ENCODE results near the gene SLC27A3. TPM values are rescaled to one million over a fixed set of nuclear protein-coding genes. Genes with fewer than 3 reads are reported as not detected.

SLC27A3 gene
- total RNA-seq, 4 donors from 2014 or later: 15.2 to 159 (median 26.2) TPM

GRCh38 chr1:153769221-153769620, 6.0 kb upstream of the SLC27A3 start:
- no peak for DNase-seq
- Histone ChIP-seq H3K9me3 (no peaks in the 10 kb centered on the region), H3K27me3 (no peaks in the 10 kb centered on the region), H3K4me3 (no peak overlapping the region), H3K27ac (peak overlapping the region; percentile 29 to 48 (median 42)), H3K4me1 (peaks cover 0 to 23% (median 17%) of the 10 kb centered on the region in 4 donors), H3K36me3 (peaks cover 0 to 19% (median 6%) of the 10 kb centered on the region in 4 donors)
- 77 to 87% methylated on average over 3 of the region's 3 CpGs for WGBS, 2 donors (ENCODE audit: low coverage in 1 of 2)
- in situ Hi-C loops (cut with MboI; ENCODE audit: low pct_ligation_motif_present in 1 of 4, low pct_unique_long_range_greater_than_20kb in 1 of 4, low sequenced_read_pairs in 3 of 4): no loop called here
- intact Hi-C loops (cut with DNase I; ENCODE audit: low total_unique reads): no loop called here
- no peak for TF ChIP-seq CTCF (IDR thresholded peaks at IDR 0.05)
- no peak for TF ChIP-seq EP300 (IDR thresholded peaks at IDR 0.05; ENCODE audit: low read depth)
- TF ChIP-seq POLR2AphosphoS5 (IDR thresholded peaks at IDR 0.05): no peak

- H3K27me3 ChIP-seq: no peaks in the 10 kb centered on the region
- H3K4me1 ChIP-seq: peaks cover 7 to 28% (median 23%) of the 10 kb centered on the region in 4 donors
- WGBS, 2 donors (ENCODE audit: low coverage in 1 of 2): 38 to 69% methylated on average over 4 to 11 of the region's 11 CpGs
- intact Hi-C loops (cut with DNase I; ENCODE audit: low total_unique reads) (no loop called here), in situ Hi-C loops (cut with MboI; ENCODE audit: low pct_ligation_motif_present in 1 of 4, low pct_unique_long_range_greater_than_20kb in 1 of 4, low sequenced_read_pairs in 3 of 4) (loop anchor here in 1 of 4 donors (10.0 kb wide), 1 partner anchor 96 kb away; the partner anchor contains the start of genes ILF2 and NPR1)
- peaks cover 0 to 19% (median under 1%) of the 10 kb centered on the region in 4 donors for H3K36me3 ChIP-seq
- TF ChIP-seq EP300 (IDR thresholded peaks at IDR 0.05; ENCODE audit: low read depth) (no peak), POLR2A (IDR thresholded peaks at IDR 0.05) (no peak)
- no peak for DNase-seq
- no peak overlapping the region for H3K27ac ChIP-seq
- H3K4me3 ChIP-seq: no peak overlapping the region
- H3K9me3 ChIP-seq: no peaks in the 10 kb centered on the region
Observed at GRCh38 chr1:153770797-153771196, 4.4 kb upstream of the SLC27A3 start.

GRCh38 chr1:153771261-153771660, 3.9 kb upstream of the SLC27A3 start:
- TF ChIP-seq POLR2A (IDR thresholded peaks at IDR 0.05) (no peak), EP300 (IDR thresholded peaks at IDR 0.05; ENCODE audit: low read depth) (no peak), POLR2AphosphoS5 (IDR thresholded peaks at IDR 0.05) (no peak)

GRCh38 chr1:153771841-153772593, 3.2 kb upstream of the SLC27A3 start:
- H3K27me3 ChIP-seq: no peaks in the 10 kb centered on the region
- no peak for DNase-seq
- H3K27ac ChIP-seq: no peak overlapping the region
- H3K9me3 ChIP-seq: no peaks in the 10 kb centered on the region
- WGBS, 2 donors (ENCODE audit: low coverage in 1 of 2): 78 to 83% methylated on average over 5 to 20 of the region's 21 CpGs
- no peak overlapping the region for H3K4me3 ChIP-seq
- H3K4me1 ChIP-seq: peaks cover 11 to 41% (median 33%) of the 10 kb centered on the region in 4 donors
- intact Hi-C loops (cut with DNase I; ENCODE audit: low total_unique reads) (no loop called here), in situ Hi-C loops (cut with MboI; ENCODE audit: low pct_ligation_motif_present in 1 of 4, low pct_unique_long_range_greater_than_20kb in 1 of 4, low sequenced_read_pairs in 3 of 4) (loop anchor here in 1 of 4 donors (10.0 kb wide), 1 partner anchor 97 kb away; the partner anchor contains the start of genes ILF2 and NPR1)
- TF ChIP-seq POLR2A (IDR thresholded peaks at IDR 0.05) (no peak), EP300 (IDR thresholded peaks at IDR 0.05; ENCODE audit: low read depth) (no peak), POLR2AphosphoS5 (IDR thresholded peaks at IDR 0.05) (no peak), CTCF (IDR thresholded peaks at IDR 0.05) (peak in 4 of 5 experiments; percentile 17 to 29 (median 22))
- peaks cover 0 to 19% (median 0%) of the 10 kb centered on the region in 4 donors for H3K36me3 ChIP-seq

More at GRCh38 chr1:153771261-153771660, 3.9 kb upstream of the SLC27A3 start:
- WGBS, 2 donors (ENCODE audit: low coverage in 1 of 2): 93% methylated on average over 2 of the region's 2 CpGs; no CpG with 5 or more reads in 1 of the 2 donors
- H3K4me1 ChIP-seq: peaks cover 7 to 33% (median 26%) of the 10 kb centered on the region in 4 donors
- intact Hi-C loops (cut with DNase I; ENCODE audit: low total_unique reads): no loop called here
- DNase-seq: no peak
- no peaks in the 10 kb centered on the region for H3K9me3 ChIP-seq
- in situ Hi-C loops (cut with MboI; ENCODE audit: low pct_ligation_motif_present in 1 of 4, low pct_unique_long_range_greater_than_20kb in 1 of 4, low sequenced_read_pairs in 3 of 4): loop anchor here in 1 of 4 donors (10.0 kb wide), 1 partner anchor 96 kb away; the partner anchor contains the start of genes ILF2 and NPR1
- peaks cover 0 to 19% (median 0%) of the 10 kb centered on the region in 4 donors for H3K36me3 ChIP-seq
- no peak overlapping the region for H3K27ac ChIP-seq
- no peak overlapping the region for H3K4me3 ChIP-seq
- no peaks in the 10 kb centered on the region for H3K27me3 ChIP-seq
